Measurements from ENCODE around the gene TGIF1. TPM values are rescaled to one million over a fixed set of nuclear protein-coding genes. Genes with fewer than 3 reads are reported as not detected.

Gene TGIF1
- total RNA-seq, 1 donor from 2014 or later: 82.0 TPM

GRCh38 chr18:3482258-3482657 lies 32.3 kb downstream of the TGIF1 start:
- DNase-seq (ENCODE audit: low spot score): no peak

GRCh38 chr18:3485153-3486149 lies 35.5 kb downstream of the TGIF1 start:
- no peak for DNase-seq (ENCODE audit: low spot score)

GRCh38 chr18:3486512-3486911 lies 36.5 kb downstream of the TGIF1 start:
- no peak for DNase-seq (ENCODE audit: low spot score)

- no peak for DNase-seq (ENCODE audit: low spot score)
Observed at GRCh38 chr18:3489462-3489861, 39.5 kb downstream of the TGIF1 start.

GRCh38 chr18:3491981-3492555 lies 42.1 kb downstream of the TGIF1 start:
- no peak for DNase-seq (ENCODE audit: low spot score)

GRCh38 chr18:3492721-3493120 lies 42.7 kb downstream of the TGIF1 start:
- no peak for DNase-seq (ENCODE audit: low spot score)

GRCh38 chr18:3493501-3494244 lies 43.7 kb downstream of the TGIF1 start:
- DNase-seq (ENCODE audit: low spot score): no peak

GRCh38 chr18:3494245-3494526 lies 44.2 kb downstream of the TGIF1 start:
- DNase-seq (ENCODE audit: low spot score): no peak

GRCh38 chr18:3494569-3494968 lies 44.6 kb downstream of the TGIF1 start:
- no peak for DNase-seq (ENCODE audit: low spot score)

GRCh38 chr18:3495691-3496430 lies 45.9 kb downstream of the TGIF1 start:
- DNase-seq (ENCODE audit: low spot score): no peak

GRCh38 chr18:3498698-3499471 lies 48.9 kb downstream of the TGIF1 start:
- DNase-seq (ENCODE audit: low spot score): no peak

- DNase-seq (ENCODE audit: low spot score): no peak
Observed at GRCh38 chr18:3499501-3499900, 49.5 kb downstream of the TGIF1 start.

- DNase-seq (ENCODE audit: low spot score): no peak
Observed at GRCh38 chr18:3500016-3500415, 50.0 kb downstream of the TGIF1 start.

GRCh38 chr18:3502650-3503049 lies 52.7 kb downstream of the TGIF1 start:
- DNase-seq (ENCODE audit: low spot score): no peak

- DNase-seq (ENCODE audit: low spot score): no peak
Observed at GRCh38 chr18:3504637-3505036, 54.7 kb downstream of the TGIF1 start.

- DNase-seq (ENCODE audit: low spot score): no peak
Observed at GRCh38 chr18:3508576-3509549, 58.9 kb downstream of the TGIF1 start.

Data from mucosa of gallbladder (tissue), 1 donor.